Tibial nerve (tissue), 4 donors: ENCODE results near the gene STK33.

Experiments
- CTCF ChIP-seq, 5 experiments: fragments of 200-600 bp in 3 of 5; fragments of 450-650 bp in 2 of 5; sonication (generic) in 3 of 5; IDR thresholded peaks; one replicate each; pipeline ENCODE4 v1.5.1; 2016 to 2019; ENCODE audit warnings: antibody characterized with exemption in 5 of 5, mild to moderate bottlenecking in 3 of 5, moderate library complexity in 2 of 5
- EP300 ChIP-seq, 2 donors: sonication (generic); formaldehyde crosslinking; IDR thresholded peaks; one replicate each; pipeline ENCODE4 v1.6.1; 2017; ENCODE audit warnings: antibody characterized with exemption in 2 of 2, mild to moderate bottlenecking in 1 of 2
- POLR2A ChIP-seq, 2 donors: fragments of 450-650 bp; IDR thresholded peaks; one replicate each; pipeline ENCODE4 v1.6.1; 2017; ENCODE audit warnings: antibody characterized with exemption in 2 of 2, mild to moderate bottlenecking in 2 of 2, moderate library complexity in 2 of 2

- TF ChIP-seq CTCF (IDR thresholded peaks at IDR 0.05) (no peak), EP300 (IDR thresholded peaks at IDR 0.05) (no peak), POLR2A (IDR thresholded peaks at IDR 0.05) (no peak)
These were observed 224.3 kb downstream of the STK33 start for GRCh38 chr11:8369592-8370205.
